Panc1 (cell line): ENCODE data around the gene BAX. TPM values are rescaled to one million over a fixed set of nuclear protein-coding genes. Genes with fewer than 3 reads are reported as not detected.
A peak's percentile ranks its signal among the peaks of the same experiment; 100 is the strongest.

Source experiments
- ATAC-seq: fragments of 200-7000 bp; cut with Tn5 transposase; 2 replicates; pipeline ENCODE4 v1.9.1; 2020; ENCODE audit warnings: mild to moderate bottlenecking, moderate library complexity
- BruUV-seq: library from RNA; stranded (reverse); fragments of 400-500 nt; replicated peaks from 2 replicates; lab custom pipeline; 2021; lab: Mats Ljungman, UMichigan
- CTCF ChIA-PET: fragments of 300-600 bp; sonication (Branson Sonifier 250); formaldehyde crosslinking; loops from one replicate; lab custom pipeline; 2022; ENCODE audit warnings: antibody characterized with exemption; lab: Charles Lee
- POLR2A ChIA-PET: fragments of 300-600 bp; sonication (Branson Sonifier 250); formaldehyde crosslinking; loops from one replicate; lab custom pipeline; 2022; ENCODE audit warnings: antibody characterized with exemption; lab: Charles Lee
- DNase-seq: peaks from one replicate; pipeline ENCODE4 v3.0.0-alpha.2; 2010; ENCODE audit warnings: low read depth, low spot score
- H3K27ac ChIP-seq: 2 replicates; pipeline ENCODE4 v1.5.1; 2011; ENCODE audit warnings: mild to moderate bottlenecking, low read length, inconsistent platforms
- H3K27me3 ChIP-seq: fragments of 200-500 bp; sonication (Bioruptor generic); 2 replicates; pipeline ENCODE4 v1.6.0; 2014; ENCODE audit warnings: low read length, inconsistent platforms; ENCODE audit not compliant: control insufficient read depth, insufficient read depth
- H3K36me3 ChIP-seq: fragments of 200-500 bp; sonication (Bioruptor generic); 2 replicates; pipeline ENCODE4 v1.5.1; 2014; ENCODE audit warnings: inconsistent platforms, mild to moderate bottlenecking, low read length, moderate library complexity; ENCODE audit not compliant: control insufficient read depth, insufficient read depth
- H3K4me1 ChIP-seq: 2 replicates; pipeline ENCODE4 v1.5.1; 2011; ENCODE audit warnings: inconsistent platforms, mild to moderate bottlenecking, low read length, moderate library complexity; ENCODE audit not compliant: control insufficient read depth, insufficient read depth
- H3K4me3 ChIP-seq, 2 experiments: 2 replicates each; pipeline ENCODE4 v1.5.1; 2011 to 2012; ENCODE audit warnings: low read depth in 2 of 2, low read length in 2 of 2, mild to moderate bottlenecking in 2 of 2, inconsistent platforms in 1 of 2, moderate library complexity in 1 of 2
- H3K9me3 ChIP-seq: fragments of 200-500 bp; sonication (Bioruptor generic); 2 replicates; pipeline ENCODE4 v1.5.1; 2014; ENCODE audit warnings: low read depth, mild to moderate bottlenecking, inconsistent platforms, low read length, moderate library complexity; ENCODE audit not compliant: control insufficient read depth, insufficient read depth
- POLR2AphosphoS5 ChIP-seq: IDR thresholded peaks from 2 replicates; pipeline ENCODE4 v1.6.1; 2012; ENCODE audit warnings: mild to moderate bottlenecking, low read depth, low read length, moderate library complexity
- SIN3A ChIP-seq: IDR thresholded peaks from 2 replicates; pipeline ENCODE4 v1.6.1; 2012; ENCODE audit warnings: low read depth, mild to moderate bottlenecking, low read length, moderate library complexity, borderline replicate concordance; ENCODE audit not compliant: insufficient read depth
- TCF7L2 ChIP-seq: IDR thresholded peaks from 2 replicates; pipeline ENCODE4 v1.6.1; 2011; ENCODE audit warnings: mild to moderate bottlenecking, low read depth, low read length, inconsistent platforms
- in situ Hi-C: cut with HindIII; loops from 2 replicates; pipeline ENCODE4 v1.10.0; 2016; ENCODE audit warnings: low sequenced_read_pairs, low pct_unique_long_range_greater_than_20kb
- intact Hi-C: fragments of 100-400 bp; cut with micrococcal nuclease; formaldehyde crosslinking; loops from one replicate; pipeline ENCODE4 v1.10.0; 2022; ENCODE audit not compliant: unreplicated experiment
- total RNA-seq: library from RNA; stranded (reverse); gene quantifications from one replicate; pipeline ENCODE4 v1.2.1, GENCODE V29; 2021; ENCODE audit not compliant: unreplicated experiment
- TF ChIP-seq, protein P1 (sequence below): fragments of 450-650 bp; IDR thresholded peaks from 2 replicates; pipeline ENCODE4 v1.5.1; 2017; ENCODE audit warnings: mild to moderate bottlenecking
- TF ChIP-seq, protein P2 (sequence below), 2 experiments: IDR thresholded peaks; 2 replicates each; pipeline ENCODE4 v1.6.1; 2011 to 2012; ENCODE audit warnings: low read depth in 2 of 2, control low read depth in 1 of 2, low read length in 1 of 2, mild to moderate bottlenecking in 1 of 2, moderate library complexity in 1 of 2; ENCODE audit not compliant: insufficient read depth in 1 of 2

BAX gene
- total RNA-seq, 1 experiment from 2014 or later = 100 TPM

DNA sequence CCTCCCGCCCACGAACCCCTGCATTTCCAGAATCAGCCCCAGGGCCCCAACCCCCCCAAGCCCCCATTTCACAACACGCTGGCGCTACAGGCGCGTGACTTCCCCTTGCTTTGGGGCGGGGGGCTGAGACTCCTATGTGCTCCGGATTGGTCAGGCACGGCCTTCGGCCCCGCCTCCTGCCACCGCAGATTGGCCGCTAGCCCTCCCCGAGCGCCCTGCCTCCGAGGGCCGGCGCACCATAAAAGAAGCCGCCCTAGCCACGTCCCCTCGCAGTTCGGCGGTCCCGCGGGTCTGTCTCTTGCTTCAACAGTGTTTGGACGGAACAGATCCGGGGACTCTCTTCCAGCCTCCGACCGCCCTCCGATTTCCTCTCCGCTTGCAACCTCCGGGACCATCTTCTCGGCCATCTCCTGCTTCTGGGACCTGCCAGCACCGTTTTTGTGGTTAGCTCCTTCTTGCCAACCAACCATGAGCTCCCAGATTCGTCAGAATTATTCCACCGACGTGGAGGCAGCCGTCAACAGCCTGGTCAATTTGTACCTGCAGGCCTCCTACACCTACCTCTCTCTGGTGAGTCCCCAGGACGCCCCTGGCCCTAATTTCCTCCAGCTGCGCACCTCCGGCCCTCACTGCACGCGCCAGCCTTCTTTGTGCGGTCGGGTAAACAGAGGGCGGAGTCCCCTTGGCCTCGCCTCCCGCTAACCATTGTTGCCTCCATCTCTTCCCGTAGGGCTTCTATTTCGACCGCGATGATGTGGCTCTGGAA lies 10.5 kb downstream of the BAX start, which contains the start of gene FTL:
TSS of gene FTL (plus strand) at position 270 of the 766 bp plus-strand sequence. CDS start at position 469, 199 bp downstream.
- in situ Hi-C loops = no loop called here
- TF ChIP-seq, protein P1, sequence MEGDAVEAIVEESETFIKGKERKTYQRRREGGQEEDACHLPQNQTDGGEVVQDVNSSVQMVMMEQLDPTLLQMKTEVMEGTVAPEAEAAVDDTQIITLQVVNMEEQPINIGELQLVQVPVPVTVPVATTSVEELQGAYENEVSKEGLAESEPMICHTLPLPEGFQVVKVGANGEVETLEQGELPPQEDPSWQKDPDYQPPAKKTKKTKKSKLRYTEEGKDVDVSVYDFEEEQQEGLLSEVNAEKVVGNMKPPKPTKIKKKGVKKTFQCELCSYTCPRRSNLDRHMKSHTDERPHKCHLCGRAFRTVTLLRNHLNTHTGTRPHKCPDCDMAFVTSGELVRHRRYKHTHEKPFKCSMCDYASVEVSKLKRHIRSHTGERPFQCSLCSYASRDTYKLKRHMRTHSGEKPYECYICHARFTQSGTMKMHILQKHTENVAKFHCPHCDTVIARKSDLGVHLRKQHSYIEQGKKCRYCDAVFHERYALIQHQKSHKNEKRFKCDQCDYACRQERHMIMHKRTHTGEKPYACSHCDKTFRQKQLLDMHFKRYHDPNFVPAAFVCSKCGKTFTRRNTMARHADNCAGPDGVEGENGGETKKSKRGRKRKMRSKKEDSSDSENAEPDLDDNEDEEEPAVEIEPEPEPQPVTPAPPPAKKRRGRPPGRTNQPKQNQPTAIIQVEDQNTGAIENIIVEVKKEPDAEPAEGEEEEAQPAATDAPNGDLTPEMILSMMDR = no peak
- TF ChIP-seq TCF7L2 (0 out of 2 replicates have a peak, but pooled peaks have one; percentile 10), SIN3A (peak; percentile 92), POLR2AphosphoS5 (peak; percentile 99)
- TF ChIP-seq, protein P2, sequence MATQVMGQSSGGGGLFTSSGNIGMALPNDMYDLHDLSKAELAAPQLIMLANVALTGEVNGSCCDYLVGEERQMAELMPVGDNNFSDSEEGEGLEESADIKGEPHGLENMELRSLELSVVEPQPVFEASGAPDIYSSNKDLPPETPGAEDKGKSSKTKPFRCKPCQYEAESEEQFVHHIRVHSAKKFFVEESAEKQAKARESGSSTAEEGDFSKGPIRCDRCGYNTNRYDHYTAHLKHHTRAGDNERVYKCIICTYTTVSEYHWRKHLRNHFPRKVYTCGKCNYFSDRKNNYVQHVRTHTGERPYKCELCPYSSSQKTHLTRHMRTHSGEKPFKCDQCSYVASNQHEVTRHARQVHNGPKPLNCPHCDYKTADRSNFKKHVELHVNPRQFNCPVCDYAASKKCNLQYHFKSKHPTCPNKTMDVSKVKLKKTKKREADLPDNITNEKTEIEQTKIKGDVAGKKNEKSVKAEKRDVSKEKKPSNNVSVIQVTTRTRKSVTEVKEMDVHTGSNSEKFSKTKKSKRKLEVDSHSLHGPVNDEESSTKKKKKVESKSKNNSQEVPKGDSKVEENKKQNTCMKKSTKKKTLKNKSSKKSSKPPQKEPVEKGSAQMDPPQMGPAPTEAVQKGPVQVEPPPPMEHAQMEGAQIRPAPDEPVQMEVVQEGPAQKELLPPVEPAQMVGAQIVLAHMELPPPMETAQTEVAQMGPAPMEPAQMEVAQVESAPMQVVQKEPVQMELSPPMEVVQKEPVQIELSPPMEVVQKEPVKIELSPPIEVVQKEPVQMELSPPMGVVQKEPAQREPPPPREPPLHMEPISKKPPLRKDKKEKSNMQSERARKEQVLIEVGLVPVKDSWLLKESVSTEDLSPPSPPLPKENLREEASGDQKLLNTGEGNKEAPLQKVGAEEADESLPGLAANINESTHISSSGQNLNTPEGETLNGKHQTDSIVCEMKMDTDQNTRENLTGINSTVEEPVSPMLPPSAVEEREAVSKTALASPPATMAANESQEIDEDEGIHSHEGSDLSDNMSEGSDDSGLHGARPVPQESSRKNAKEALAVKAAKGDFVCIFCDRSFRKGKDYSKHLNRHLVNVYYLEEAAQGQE (IDR thresholded peaks at IDR 0.05; ENCODE audit: insufficient read depth in 1 of 2, low read depth in 2 of 2, low read length in 1 of 2) = peak in 1 of 2 experiments; percentile 32; a peak in 2 of 4 replicates
- peaks cover 2% of the 10 kb centered on the region for H3K36me3 ChIP-seq
- ATAC-seq = peak; percentile 82
- no peaks in the 10 kb centered on the region for H3K9me3 ChIP-seq
- no peaks in the 10 kb centered on the region for H3K27me3 ChIP-seq
- ChIA-PET CTCF (interaction anchor here (0.6 kb wide), 1 partner anchor 28 kb away, joined by 3 read pairs; the partner anchor contains the start of gene RUVBL2), POLR2A (no interaction called here)
- intact Hi-C loops = no loop called here
- peaks cover 43% of the 10 kb centered on the region for H3K4me1 ChIP-seq
- H3K27ac ChIP-seq = peak within 1 kb of the TSS; percentile 97
- H3K4me3 ChIP-seq = peak within 1 kb of the TSS; percentile 77 to 84
- no TSS peak for BruUV-seq
- peak; percentile 67 for DNase-seq

DNA sequence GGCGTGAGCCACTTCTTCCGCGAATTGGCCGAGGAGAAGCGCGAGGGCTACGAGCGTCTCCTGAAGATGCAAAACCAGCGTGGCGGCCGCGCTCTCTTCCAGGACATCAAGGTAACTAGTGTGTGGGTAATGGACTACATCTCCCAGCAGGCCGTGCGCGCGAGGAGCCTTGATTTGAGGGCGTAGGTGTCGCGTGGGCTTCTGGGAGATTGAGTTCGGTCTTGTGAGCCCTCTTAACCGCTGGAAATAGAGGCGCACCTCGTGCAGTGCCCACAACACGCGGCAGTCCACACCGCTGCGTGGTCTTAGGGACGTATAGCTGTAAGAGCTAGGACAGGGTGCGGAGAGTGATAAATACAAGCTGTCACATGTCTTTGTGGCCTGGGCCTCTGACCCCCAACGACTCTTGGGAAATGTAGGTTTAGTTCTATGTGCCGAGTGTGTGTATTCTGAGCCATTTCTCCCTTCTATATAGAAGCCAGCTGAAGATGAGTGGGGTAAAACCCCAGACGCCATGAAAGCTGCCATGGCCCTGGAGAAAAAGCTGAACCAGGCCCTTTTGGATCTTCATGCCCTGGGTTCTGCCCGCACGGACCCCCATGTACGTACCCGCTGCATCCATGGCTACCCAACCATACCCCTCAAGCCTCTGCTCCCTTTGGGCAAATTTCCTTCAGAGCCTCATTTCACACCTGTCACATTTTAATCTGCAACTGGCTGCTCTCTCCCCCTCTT lies 11.3 kb downstream of the BAX start:
- Histone ChIP-seq H3K27me3 (no peaks in the 10 kb centered on the region), H3K9me3 (no peaks in the 10 kb centered on the region), H3K4me3 (peak overlapping the region; percentile 77 to 84), H3K4me1 (peaks cover 43% of the 10 kb centered on the region), H3K36me3 (peaks cover 2% of the 10 kb centered on the region), H3K27ac (peak overlapping the region; percentile 81)
- BruUV-seq = TSS peak; percentile 98
- POLR2A ChIA-PET = interaction anchor here (0.6 to 1.3 kb wide), 3 partner anchors 18 to 175 kb away, joined by 3 to 5 read pairs (median 3); partner anchors contain the start of gene RUVBL2
- ATAC-seq = peak; percentile 45
- intact Hi-C loops (no loop called here), in situ Hi-C loops (no loop called here)
- DNase-seq = no peak
- TF ChIP-seq POLR2AphosphoS5 (no peak), TCF7L2 (no peak; the same call in 1 of the 2 replicates), SIN3A (no peak)
- TF ChIP-seq, protein P2 (IDR thresholded peaks at IDR 0.05; ENCODE audit: insufficient read depth in 1 of 2, low read depth in 2 of 2, low read length in 1 of 2) = no peak
- TF ChIP-seq, protein P1 = no peak
- CTCF ChIA-PET = interaction anchor here (0.6 kb wide), 1 partner anchor 177 kb away, joined by 8 read pairs; no protein-coding TSS in a partner anchor
